HCT116 (cell line): ENCODE measurements around the gene PPP1R1B. TPM values are rescaled to one million over a fixed set of nuclear protein-coding genes. Genes with fewer than 3 reads are reported as not detected.

Experiments used
- ATAC-seq: fragments of 200-7000 bp; cut with Tn5 transposase; 2 replicates; pipeline ENCODE4 v1.9.1; 2020; ENCODE audit warnings: mild to moderate bottlenecking, moderate library complexity
- BruUV-seq: library from RNA; stranded (reverse); fragments of 400-500 nt; replicated peaks from 2 replicates; lab custom pipeline; 2021; lab: Mats Ljungman, UMichigan
- CTCF ChIA-PET: fragments of 300-600 bp; sonication (Branson Sonifier 250); formaldehyde crosslinking; loops from one replicate; lab custom pipeline; 2021; ENCODE audit warnings: antibody characterized with exemption; lab: Charles Lee
- POLR2A ChIA-PET: fragments of 300-600, 350-600 bp; sonication (Branson Sonifier 250); formaldehyde crosslinking; loops from one replicate; lab custom pipeline; 2021; ENCODE audit warnings: antibody characterized with exemption; lab: Charles Lee
- RAD21 ChIA-PET, 2 experiments: fragments of 300-600 bp; sonication (Branson Sonifier 250); formaldehyde crosslinking; loops; one replicate each; lab custom pipeline; 2023; ENCODE audit warnings: low total read pairs in 2 of 2; ENCODE audit not compliant: uncharacterized antibody in 2 of 2, unreplicated experiment in 2 of 2, low non-redundant PET in 1 of 2; lab: Charles Lee
- DNase-seq: peaks from one replicate; pipeline ENCODE4 v3.0.0-alpha.2; 2010; ENCODE audit warnings: low read depth, low spot score
- H2AFZ ChIP-seq: fragments of 200-600 bp; shearing (Covaris generic), sonication (generic); 2 replicates; pipeline ENCODE4 v1.6.1; 2017; ENCODE audit warnings: low read depth, mixed run types, mixed read lengths, antibody characterized with exemption, low read length; ENCODE audit not compliant: poor library complexity, severe bottlenecking
- H3K27ac ChIP-seq: 2 replicates; pipeline ENCODE4 v1.5.1; 2012; ENCODE audit warnings: low read depth, low read length
- H3K27me3 ChIP-seq: fragments of 200-600 bp; sonication (generic); 2 replicates; pipeline ENCODE4 v1.6.1; 2016; ENCODE audit warnings: mixed run types, low read length, mixed read lengths; ENCODE audit not compliant: insufficient read depth
- H3K36me3 ChIP-seq, 2 experiments: fragments of 200-500 bp in 1 of 2; fragments of 200-600 bp in 1 of 2; sonication (Bioruptor generic) in 1 of 2; sonication (generic) in 1 of 2; 2 replicates each; pipeline versions ENCODE4 v1.5.1 to v1.6.1; 2014 to 2016; ENCODE audit warnings: low read length in 2 of 2, inconsistent platforms in 1 of 2, mixed read lengths in 1 of 2, mixed run types in 1 of 2; ENCODE audit not compliant: insufficient read depth in 2 of 2, control insufficient read depth in 1 of 2
- H3K4me1 ChIP-seq, 2 experiments: fragments of 200-600 bp in 1 of 2; sonication (generic) in 1 of 2; 2 replicates each; pipeline versions ENCODE4 v1.5.1 to v1.6.1; 2012 to 2017; ENCODE audit warnings: low read length in 2 of 2, inconsistent platforms in 1 of 2, mild to moderate bottlenecking in 1 of 2, mixed read lengths in 1 of 2, mixed run types in 1 of 2, moderate library complexity in 1 of 2; ENCODE audit not compliant: insufficient read depth in 2 of 2, control insufficient read depth in 1 of 2
- H3K4me2 ChIP-seq: fragments of 200-600 bp; sonication (generic); 2 replicates; pipeline ENCODE4 v1.6.1; 2017; ENCODE audit warnings: mixed run types, low read length, mixed read lengths
- H3K4me3 ChIP-seq, 2 experiments: fragments of 200-600 bp in 1 of 2; sonication (generic) in 1 of 2; replicated peaks in 1 of 2; 2 replicates each; pipeline ENCODE4 v1.5.1; 2011 to 2016; ENCODE audit warnings: low read length in 2 of 2, control low read depth in 1 of 2, low read depth in 1 of 2, mild to moderate bottlenecking in 1 of 2, mixed read lengths in 1 of 2, mixed run types in 1 of 2
- H3K79me2 ChIP-seq: fragments of 200-600 bp; sonication (generic); 2 replicates; pipeline ENCODE4 v1.6.1; 2017; ENCODE audit warnings: mild to moderate bottlenecking, mixed run types, low read length, moderate library complexity, mixed read lengths; ENCODE audit not compliant: insufficient read depth
- H3K9ac ChIP-seq: fragments of 200-600 bp; sonication (generic); 2 replicates; pipeline ENCODE4 v1.6.1; 2016; ENCODE audit warnings: low read length, mixed read lengths
- H3K9me2 ChIP-seq: fragments of 200-600 bp; sonication (generic), shearing (Covaris generic); 2 replicates; pipeline ENCODE4 v1.6.1; 2017; ENCODE audit warnings: mixed run types, mild to moderate bottlenecking, moderate library complexity; ENCODE audit not compliant: insufficient read depth
- H3K9me3 ChIP-seq, 2 experiments: fragments of 200-500 bp in 1 of 2; fragments of 200-600 bp in 1 of 2; sonication (Bioruptor generic) in 1 of 2; sonication (generic) in 1 of 2; 2 replicates each; pipeline ENCODE4 v1.6.1; 2014 to 2017; ENCODE audit warnings: low read length in 2 of 2, mixed read lengths in 2 of 2, inconsistent platforms in 1 of 2, low read depth in 1 of 2, mild to moderate bottlenecking in 1 of 2, mixed run types in 1 of 2, moderate library complexity in 1 of 2; ENCODE audit not compliant: control insufficient read depth in 1 of 2, insufficient read depth in 1 of 2
- H4K20me1 ChIP-seq: fragments of 200-600 bp; sonication (generic), shearing (Covaris generic); 2 replicates; pipeline ENCODE4 v1.6.1; 2017; ENCODE audit warnings: mixed run types, mild to moderate bottlenecking, moderate library complexity; ENCODE audit not compliant: insufficient read depth
- CEBPB ChIP-seq: IDR thresholded peaks from 2 replicates; pipeline ENCODE4 v1.6.1; 2012; ENCODE audit warnings: low read depth
- CTCF ChIP-seq, 3 experiments: fragments of 200-600 bp in 1 of 3; sonication (generic) in 1 of 3; IDR thresholded peaks in 2 of 3; conservative IDR thresholded peaks in 1 of 3; 2 replicates each; pipeline ENCODE4 v1.5.1; 2012 to 2017; ENCODE audit warnings: low read depth in 2 of 3, low read length in 2 of 3, antibody characterized with exemption in 1 of 3, borderline replicate concordance in 1 of 3, control low read depth in 1 of 3, mild to moderate bottlenecking in 1 of 3, mixed read lengths in 1 of 3, mixed run types in 1 of 3, moderate library complexity in 1 of 3; ENCODE audit not compliant: insufficient read depth in 1 of 3
- ELF1 ChIP-seq: IDR thresholded peaks from 2 replicates; pipeline ENCODE4 v1.6.1; 2012; ENCODE audit warnings: low read depth, borderline replicate concordance
- EZH2 ChIP-seq: fragments of 200-600 bp; sonication (generic); IDR thresholded peaks from 2 replicates; pipeline ENCODE4 v1.6.1; 2017; ENCODE audit warnings: antibody characterized with exemption, mixed run types
- EZH2phosphoT487 ChIP-seq: fragments of 200-600 bp; IDR thresholded peaks from 2 replicates; pipeline ENCODE4 v1.6.1; 2018; ENCODE audit warnings: antibody characterized with exemption, borderline replicate concordance
- FOSL1 ChIP-seq: IDR thresholded peaks from 2 replicates; pipeline ENCODE4 v1.6.1; 2012; ENCODE audit warnings: low read depth
- JUND ChIP-seq: IDR thresholded peaks from 2 replicates; pipeline ENCODE4 v1.6.1; 2012
- MAX ChIP-seq: IDR thresholded peaks from 2 replicates; pipeline ENCODE4 v1.6.1; 2012
- POLR2AphosphoS5 ChIP-seq: IDR thresholded peaks from 2 replicates; pipeline ENCODE4 v1.6.1; 2011; ENCODE audit warnings: mild to moderate bottlenecking, low read depth, low read length, moderate library complexity
- RAD21 ChIP-seq: IDR thresholded peaks from 2 replicates; pipeline ENCODE4 v1.6.1; 2012; ENCODE audit warnings: low read depth, mild to moderate bottlenecking
- SP1 ChIP-seq: IDR thresholded peaks from 2 replicates; pipeline ENCODE4 v1.6.1; 2012; ENCODE audit warnings: low read depth
- SRF ChIP-seq: IDR thresholded peaks from 2 replicates; pipeline ENCODE4 v1.6.1; 2012; ENCODE audit warnings: low read depth
- TCF7L2 ChIP-seq: IDR thresholded peaks from 2 replicates; pipeline ENCODE4 v1.7.0; 2011; ENCODE audit warnings: borderline replicate concordance, inconsistent platforms; ENCODE audit not compliant: insufficient read depth, insufficient read length; ENCODE audit errors: extremely low read depth
- YY1 ChIP-seq: IDR thresholded peaks from 2 replicates; pipeline ENCODE4 v1.6.1; 2011; ENCODE audit warnings: low read length, low read depth, moderate library complexity, mild to moderate bottlenecking; ENCODE audit not compliant: insufficient replicate concordance; ENCODE audit errors: extremely low read depth
- ZFX ChIP-seq: fragments of 450-650 bp; IDR thresholded peaks from 2 replicates; pipeline ENCODE4 v1.6.1; 2017
- ZNF274 ChIP-seq: fragments of 200-500 bp; sonication (Bioruptor generic); IDR thresholded peaks from 2 replicates; pipeline ENCODE4 v1.6.1; 2014; ENCODE audit warnings: mild to moderate bottlenecking, low read depth, low read length, inconsistent platforms
- intact Hi-C: fragments of 100-400 bp; cut with micrococcal nuclease; formaldehyde crosslinking; loops from 2 replicates; pipeline ENCODE4 v1.10.0; 2022
- total RNA-seq: library from RNA; stranded (reverse); gene quantifications from one replicate; pipeline ENCODE4 v1.2.1, GENCODE V29; 2021; ENCODE audit not compliant: unreplicated experiment
- TF ChIP-seq, protein P1 (sequence below): IDR thresholded peaks from 2 replicates; pipeline ENCODE4 v1.6.1; 2011; ENCODE audit warnings: mild to moderate bottlenecking, low read length, moderate library complexity; ENCODE audit not compliant: insufficient replicate concordance; ENCODE audit errors: extremely low read depth
- TF ChIP-seq, protein P2 (sequence below): IDR thresholded peaks from 2 replicates; pipeline ENCODE4 v1.6.1; 2012
- TF ChIP-seq, protein P3 (sequence below): IDR thresholded peaks from 2 replicates; pipeline ENCODE4 v1.6.1; 2012; ENCODE audit warnings: low read depth

The PPP1R1B gene
- total RNA-seq, 1 experiment from 2014 or later, result 0.49 TPM

- Histone ChIP-seq H2AFZ (no peak overlapping the region), H3K27ac (no peak overlapping the region), H3K4me1 (peaks cover 26 to 37% of the 10 kb centered on the region in 2 experiments), H3K4me2 (no peak overlapping the region; the same call in 1 of the 2 replicates), H3K36me3 (peaks cover 0 to 5% of the 10 kb centered on the region in 2 experiments; a peak in 1 of 4 replicates), H3K9me2 (no peaks in the 10 kb centered on the region), H4K20me1 (no peaks in the 10 kb centered on the region), H3K4me3 (no peak overlapping the region), H3K79me2 (no peaks in the 10 kb centered on the region), H3K9ac (no peak overlapping the region), H3K27me3 (no peaks in the 10 kb centered on the region), H3K9me3 (no peaks in the 10 kb centered on the region)
- BruUV-seq, result no TSS peak
- CTCF ChIA-PET, result interaction anchor here (1.2 to 1.4 kb wide), 2 partner anchors 13 to 45 kb away, joined by 4 to 7 read pairs; no protein-coding TSS in a partner anchor
- no peak for ATAC-seq
- POLR2A ChIA-PET, result no interaction called here
- RAD21 ChIA-PET, result interaction anchor here in 1 of 2 experiments (1.5 kb wide), 1 partner anchor 34 kb away, joined by 3 read pairs; no protein-coding TSS in a partner anchor
- DNase-seq, result no peak
- intact Hi-C loops, result no loop called here
- TF ChIP-seq JUND (no peak), EZH2 (no peak), YY1 (no peak), TCF7L2 (no peak), ZFX (no peak), ELF1 (no peak), MAX (no peak), POLR2AphosphoS5 (no peak), SRF (no peak), CEBPB (no peak), CTCF (IDR thresholded peaks at IDR 0.05 in 2 of 3, conservative IDR thresholded peaks at IDR 0.05 in 1 of 3; ENCODE audit: borderline replicate concordance in 1 of 3, insufficient read depth in 1 of 3, low read depth in 2 of 3, low read length in 2 of 3) (no peak), ZNF274 (no peak), EZH2phosphoT487 (no peak), SP1 (no peak), RAD21 (no peak), FOSL1 (no peak)
- TF ChIP-seq, protein P1, sequence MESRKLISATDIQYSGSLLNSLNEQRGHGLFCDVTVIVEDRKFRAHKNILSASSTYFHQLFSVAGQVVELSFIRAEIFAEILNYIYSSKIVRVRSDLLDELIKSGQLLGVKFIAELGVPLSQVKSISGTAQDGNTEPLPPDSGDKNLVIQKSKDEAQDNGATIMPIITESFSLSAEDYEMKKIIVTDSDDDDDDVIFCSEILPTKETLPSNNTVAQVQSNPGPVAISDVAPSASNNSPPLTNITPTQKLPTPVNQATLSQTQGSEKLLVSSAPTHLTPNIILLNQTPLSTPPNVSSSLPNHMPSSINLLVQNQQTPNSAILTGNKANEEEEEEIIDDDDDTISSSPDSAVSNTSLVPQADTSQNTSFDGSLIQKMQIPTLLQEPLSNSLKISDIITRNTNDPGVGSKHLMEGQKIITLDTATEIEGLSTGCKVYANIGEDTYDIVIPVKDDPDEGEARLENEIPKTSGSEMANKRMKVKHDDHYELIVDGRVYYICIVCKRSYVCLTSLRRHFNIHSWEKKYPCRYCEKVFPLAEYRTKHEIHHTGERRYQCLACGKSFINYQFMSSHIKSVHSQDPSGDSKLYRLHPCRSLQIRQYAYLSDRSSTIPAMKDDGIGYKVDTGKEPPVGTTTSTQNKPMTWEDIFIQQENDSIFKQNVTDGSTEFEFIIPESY, result no peak
- TF ChIP-seq, protein P2, sequence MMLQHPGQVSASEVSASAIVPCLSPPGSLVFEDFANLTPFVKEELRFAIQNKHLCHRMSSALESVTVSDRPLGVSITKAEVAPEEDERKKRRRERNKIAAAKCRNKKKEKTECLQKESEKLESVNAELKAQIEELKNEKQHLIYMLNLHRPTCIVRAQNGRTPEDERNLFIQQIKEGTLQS, result no peak
- TF ChIP-seq, protein P3, sequence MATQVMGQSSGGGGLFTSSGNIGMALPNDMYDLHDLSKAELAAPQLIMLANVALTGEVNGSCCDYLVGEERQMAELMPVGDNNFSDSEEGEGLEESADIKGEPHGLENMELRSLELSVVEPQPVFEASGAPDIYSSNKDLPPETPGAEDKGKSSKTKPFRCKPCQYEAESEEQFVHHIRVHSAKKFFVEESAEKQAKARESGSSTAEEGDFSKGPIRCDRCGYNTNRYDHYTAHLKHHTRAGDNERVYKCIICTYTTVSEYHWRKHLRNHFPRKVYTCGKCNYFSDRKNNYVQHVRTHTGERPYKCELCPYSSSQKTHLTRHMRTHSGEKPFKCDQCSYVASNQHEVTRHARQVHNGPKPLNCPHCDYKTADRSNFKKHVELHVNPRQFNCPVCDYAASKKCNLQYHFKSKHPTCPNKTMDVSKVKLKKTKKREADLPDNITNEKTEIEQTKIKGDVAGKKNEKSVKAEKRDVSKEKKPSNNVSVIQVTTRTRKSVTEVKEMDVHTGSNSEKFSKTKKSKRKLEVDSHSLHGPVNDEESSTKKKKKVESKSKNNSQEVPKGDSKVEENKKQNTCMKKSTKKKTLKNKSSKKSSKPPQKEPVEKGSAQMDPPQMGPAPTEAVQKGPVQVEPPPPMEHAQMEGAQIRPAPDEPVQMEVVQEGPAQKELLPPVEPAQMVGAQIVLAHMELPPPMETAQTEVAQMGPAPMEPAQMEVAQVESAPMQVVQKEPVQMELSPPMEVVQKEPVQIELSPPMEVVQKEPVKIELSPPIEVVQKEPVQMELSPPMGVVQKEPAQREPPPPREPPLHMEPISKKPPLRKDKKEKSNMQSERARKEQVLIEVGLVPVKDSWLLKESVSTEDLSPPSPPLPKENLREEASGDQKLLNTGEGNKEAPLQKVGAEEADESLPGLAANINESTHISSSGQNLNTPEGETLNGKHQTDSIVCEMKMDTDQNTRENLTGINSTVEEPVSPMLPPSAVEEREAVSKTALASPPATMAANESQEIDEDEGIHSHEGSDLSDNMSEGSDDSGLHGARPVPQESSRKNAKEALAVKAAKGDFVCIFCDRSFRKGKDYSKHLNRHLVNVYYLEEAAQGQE, result no peak
Observed at GRCh38 chr17:39666601-39667261, 40.0 kb downstream of the PPP1R1B start.
